H1 (cell line): Measurements from ENCODE around the gene ARID4B. TPM values are rescaled to one million over a fixed set of nuclear protein-coding genes. Genes with fewer than 3 reads are reported as not detected.

Experiments used
- CTCF ChIA-PET: fragments of 300-600 bp; sonication (Branson Sonifier 250); formaldehyde crosslinking; loops from one replicate; lab custom pipeline; 2021; ENCODE audit not compliant: partially characterized antibody; lab: Charles Lee
- POLR2A ChIA-PET: fragments of 300-600 bp; sonication (Branson Sonifier 250); formaldehyde crosslinking; loops from one replicate; lab custom pipeline; 2021; ENCODE audit warnings: inconsistent platforms; ENCODE audit not compliant: partially characterized antibody; lab: Charles Lee
- DNase-seq, 2 experiments: peaks; one replicate each; pipeline versions ENCODE4 v3.0.0 to v3.0.0-alpha.2; 2010 to 2022; ENCODE audit warnings: low spot score in 2 of 2, low read depth in 1 of 2, mixed read lengths in 1 of 2
- FAIRE-seq: peaks from 2 replicates; lab custom pipeline; 2011; peaks lifted over from hg19 to GRCh38; lab: Jason Lieb, UNC
- H2AFZ ChIP-seq: 2 replicates; pipeline ENCODE4 v1.8.1; 2012; ENCODE audit warnings: low read length, inconsistent platforms
- H2AK5ac ChIP-seq: 2 replicates; pipeline ENCODE4 v1.6.1; 2013; ENCODE audit warnings: low read depth, low read length
- H2BK120ac ChIP-seq: replicated peaks from 2 replicates; pipeline ENCODE3; 2013; ENCODE audit warnings: low read depth, low read length, inconsistent platforms
- H2BK12ac ChIP-seq: 2 replicates; pipeline ENCODE4 v1.6.1; 2013; ENCODE audit warnings: low read depth, low read length
- H2BK15ac ChIP-seq: 2 replicates; pipeline ENCODE4 v1.6.1; 2013; ENCODE audit warnings: low read length
- H2BK20ac ChIP-seq: 2 replicates; pipeline ENCODE4 v1.6.1; 2013; ENCODE audit warnings: low read length
- H2BK5ac ChIP-seq: 2 replicates; pipeline ENCODE4 v1.6.1; 2013; ENCODE audit warnings: low read depth, low read length
- H3K14ac ChIP-seq: 2 replicates; pipeline ENCODE4 v1.6.1; 2013; ENCODE audit warnings: inconsistent platforms; ENCODE audit not compliant: insufficient read length
- H3K18ac ChIP-seq: 2 replicates; pipeline ENCODE4 v1.6.1; 2013; ENCODE audit warnings: low read length; ENCODE audit errors: extremely low read depth
- H3K23ac ChIP-seq: 2 replicates; pipeline ENCODE4 v1.6.1; 2013; ENCODE audit warnings: inconsistent platforms; ENCODE audit not compliant: insufficient read length
- H3K23me2 ChIP-seq: 2 replicates; pipeline ENCODE4 v1.6.1; 2013; ENCODE audit warnings: low read depth, low read length
- H3K27ac ChIP-seq: 2 replicates; pipeline ENCODE4 v1.6.1; 2011; ENCODE audit warnings: low read depth, low read length, inconsistent platforms
- H3K27me3 ChIP-seq, 4 experiments: replicated peaks in 1 of 4; 1 replicate in 1 of 4; 2 replicates in 3 of 4; pipeline versions ENCODE4 v1.6.1 to v1.8.1; 2011 to 2013; ENCODE audit warnings: low read length in 3 of 4, mild to moderate bottlenecking in 3 of 4, inconsistent platforms in 2 of 4, mixed read lengths in 2 of 4, moderate library complexity in 1 of 4; ENCODE audit not compliant: control insufficient read depth in 3 of 4, insufficient read depth in 3 of 4; ENCODE audit errors: extremely low read depth in 1 of 4
- H3K36me3 ChIP-seq, 4 experiments: 2 replicates each; pipeline versions ENCODE4 v1.6.1 to v1.8.1; 2011 to 2013; ENCODE audit warnings: mild to moderate bottlenecking in 4 of 4, low read length in 3 of 4, moderate library complexity in 2 of 4, control low read depth in 1 of 4, inconsistent platforms in 1 of 4; ENCODE audit not compliant: insufficient read depth in 4 of 4, control insufficient read depth in 2 of 4
- H3K4ac ChIP-seq: replicated peaks from 2 replicates; pipeline ENCODE3; 2013; ENCODE audit warnings: low read length, low read depth, mixed read lengths, inconsistent platforms; ENCODE audit not compliant: insufficient read length
- H3K4me1 ChIP-seq, 4 experiments: replicated peaks in 1 of 4; 1 replicate in 1 of 4; 2 replicates in 3 of 4; pipeline versions ENCODE4 v1.6.1 to v1.8.1; 2011 to 2013; ENCODE audit warnings: low read length in 3 of 4, inconsistent platforms in 2 of 4, mixed read lengths in 1 of 4; ENCODE audit not compliant: insufficient read depth in 4 of 4, control insufficient read depth in 3 of 4
- H3K4me2 ChIP-seq, 2 experiments: 2 replicates each; pipeline versions ENCODE4 v1.6.1 to v1.8.1; 2011 to 2013; ENCODE audit warnings: low read depth in 2 of 2, low read length in 2 of 2, control low read depth in 1 of 2, inconsistent platforms in 1 of 2, mild to moderate bottlenecking in 1 of 2; ENCODE audit not compliant: insufficient read depth in 1 of 2
- H3K4me3 ChIP-seq, 4 experiments: fragments of 200-600, 300-600 bp in 1 of 4; sonication (generic), shearing (Covaris generic), sonication (Bioruptor Twin) in 1 of 4; 2 replicates each; pipeline versions ENCODE4 v1.5.1 to v1.8.1; 2011 to 2016; ENCODE audit warnings: low read length in 4 of 4, low read depth in 3 of 4, control low read depth in 2 of 4, inconsistent platforms in 2 of 4, mild to moderate bottlenecking in 2 of 4, mixed read lengths in 1 of 4, moderate library complexity in 1 of 4; ENCODE audit not compliant: insufficient read depth in 2 of 4; ENCODE audit errors: extremely low read depth in 1 of 4
- H3K56ac ChIP-seq: replicated peaks from 2 replicates; pipeline ENCODE3; 2013; ENCODE audit warnings: low read depth, mild to moderate bottlenecking, mixed read lengths, low read length, inconsistent platforms; ENCODE audit not compliant: insufficient read length
- H3K79me1 ChIP-seq: 2 replicates; pipeline ENCODE4 v1.6.1; 2013; ENCODE audit warnings: low read depth, low read length, control low read depth
- H3K79me2 ChIP-seq, 2 experiments: 2 replicates each; pipeline versions ENCODE4 v1.6.1 to v1.8.1; 2012 to 2013; ENCODE audit warnings: low read length in 2 of 2, mild to moderate bottlenecking in 2 of 2, inconsistent platforms in 1 of 2; ENCODE audit not compliant: insufficient read depth in 2 of 2, control insufficient read depth in 1 of 2
- H3K9ac ChIP-seq, 4 experiments: replicated peaks in 1 of 4; 1 replicate in 1 of 4; 2 replicates in 3 of 4; pipeline versions ENCODE4 v1.6.1 to v1.8.1; 2011 to 2013; ENCODE audit warnings: low read depth in 3 of 4, low read length in 3 of 4, control low read depth in 2 of 4, mild to moderate bottlenecking in 2 of 4, moderate library complexity in 2 of 4, inconsistent platforms in 1 of 4; ENCODE audit errors: extremely low read depth in 1 of 4
- H3K9me3 ChIP-seq, 2 experiments: 2 replicates each; pipeline versions ENCODE4 v1.6.1 to v1.8.1; 2012 to 2013; ENCODE audit warnings: mild to moderate bottlenecking in 2 of 2, moderate library complexity in 2 of 2, control low read depth in 1 of 2, inconsistent platforms in 1 of 2, low read depth in 1 of 2, low read length in 1 of 2, mixed read lengths in 1 of 2; ENCODE audit not compliant: insufficient read depth in 2 of 2
- H4K20me1 ChIP-seq, 2 experiments: replicated peaks in 1 of 2; 2 replicates each; pipeline versions ENCODE3 to v1.8.1; 2011 to 2013; ENCODE audit warnings: inconsistent platforms in 2 of 2, low read length in 2 of 2, mild to moderate bottlenecking in 1 of 2; ENCODE audit not compliant: insufficient read depth in 2 of 2, control insufficient read depth in 1 of 2
- H4K5ac ChIP-seq: 2 replicates; pipeline ENCODE4 v1.6.1; 2013; ENCODE audit warnings: low read length, low read depth, mixed read lengths, inconsistent platforms; ENCODE audit not compliant: insufficient read length
- H4K8ac ChIP-seq: 2 replicates; pipeline ENCODE4 v1.8.0; 2013; ENCODE audit warnings: mild to moderate bottlenecking, moderate library complexity, low read length, inconsistent platforms; ENCODE audit not compliant: insufficient read depth; ENCODE audit errors: extremely low read depth
- H4K91ac ChIP-seq: replicated peaks from 2 replicates; pipeline ENCODE3; 2013; ENCODE audit warnings: low read length, mixed read lengths, inconsistent platforms; ENCODE audit not compliant: insufficient read length
- ASH2L ChIP-seq: fragments of 200-600, 300-600 bp; sonication (generic); IDR thresholded peaks from one replicate; pipeline ENCODE4 v1.7.1; 2017; ENCODE audit warnings: low read length
- ATF2 ChIP-seq: IDR thresholded peaks from 2 replicates; pipeline ENCODE4 v1.6.1; 2012; ENCODE audit warnings: low read length, inconsistent platforms
- CEBPB ChIP-seq: IDR thresholded peaks from 2 replicates; pipeline ENCODE4 v1.6.1; 2012; ENCODE audit warnings: low read depth, low read length
- CHD2 ChIP-seq: IDR thresholded peaks from 2 replicates; pipeline ENCODE4 v1.6.1; 2012; ENCODE audit warnings: low read length, improper control_type of control experiment
- CTCF ChIP-seq, 3 experiments: IDR thresholded peaks; 1 replicate in 2 of 3; 2 replicates in 1 of 3; pipeline versions ENCODE4 v1.5.1 to v1.6.1; 2011; ENCODE audit warnings: low read length in 3 of 3, mild to moderate bottlenecking in 3 of 3, inconsistent platforms in 2 of 3, low read depth in 1 of 3, moderate library complexity in 1 of 3; ENCODE audit not compliant: insufficient read depth in 1 of 3; ENCODE audit errors: control extremely low read depth in 1 of 3
- EP300 ChIP-seq, 2 experiments: IDR thresholded peaks; 1 replicate in 1 of 2; 2 replicates in 1 of 2; pipeline ENCODE4 v1.6.1; 2011 to 2012; ENCODE audit warnings: low read depth in 2 of 2, low read length in 2 of 2, mild to moderate bottlenecking in 2 of 2, borderline replicate concordance in 1 of 2, inconsistent platforms in 1 of 2, moderate library complexity in 1 of 2
- EZH2 ChIP-seq: fragments of 200-600 bp; sonication (generic); IDR thresholded peaks from 2 replicates; pipeline ENCODE4 v1.7.1; 2012; ENCODE audit warnings: low read depth, mild to moderate bottlenecking, moderate library complexity, low read length, inconsistent platforms; ENCODE audit not compliant: severe bottlenecking
- FOSL1 ChIP-seq: IDR thresholded peaks from 2 replicates; pipeline ENCODE4 v1.6.1; 2011; ENCODE audit warnings: mild to moderate bottlenecking, low read depth, low read length, moderate library complexity; ENCODE audit not compliant: insufficient read depth
- KDM5A ChIP-seq: fragments of 200-600 bp; IDR thresholded peaks from 2 replicates; pipeline ENCODE4 v1.7.1; 2012; ENCODE audit warnings: mild to moderate bottlenecking, low read length, inconsistent platforms, mixed read lengths
- SIX5 ChIP-seq: IDR thresholded peaks from 2 replicates; pipeline ENCODE4 v1.6.1; 2011; ENCODE audit warnings: mild to moderate bottlenecking, low read depth, low read length
- WGBS, 2 experiments: shearing (Covaris generic) in 1 of 2; methylation state at CpG; one replicate each; pipeline versions ENCODE4 v1.1.6 to v1.1.7; 2013 to 2015; ENCODE audit warnings: low lambda C conversion rate in 2 of 2, mixed read lengths in 2 of 2, inconsistent platforms in 1 of 2, low coverage in 1 of 2, missing lambda C conversion rate in 1 of 2; ENCODE audit not compliant: insufficient replicate concordance in 2 of 2, insufficient coverage in 1 of 2, insufficient read length in 1 of 2; ENCODE audit errors: extremely low coverage in 1 of 2, missing lambda C conversion rate in 1 of 2; 5-methylcytosine and 5-hydroxymethylcytosine counted together
- polyA plus RNA-seq, 7 experiments: library from polyadenylated mRNA; depleted of rRNA in 3 of 7; stranded (reverse) in 5 of 7; unstranded in 2 of 7; fragments of >200 nt in 5 of 7; fragments of 200-250 nt in 2 of 7; gene quantifications; 1 replicate in 5 of 7; 2 replicates in 1 of 7; 4 replicates in 1 of 7; pipeline versions ENCODE4 v1.2.1 to v1.2.3, GENCODE V29; 2011 to 2013; ENCODE audit warnings: missing spikeins in 2 of 7, mixed read lengths in 2 of 7
- total RNA-seq: library from RNA; stranded (reverse); fragmentation: NEBNext Ultra II Directional; extraction: Animal tissue kit (Norgen Biotek cat#: 25700); gene quantifications from 2 replicates; pipeline ENCODE4 v1.2.1, GENCODE V29; 2021

The ARID4B gene
- total and polyA plus RNA-seq, 2 of the 8 experiments (the other 6 are each of a cell fraction or from before 2014, with no cell fraction given) = 5.1 to 28.8 TPM

- Histone ChIP-seq H4K8ac (no peak overlapping the region), H3K9me3 (no peaks in the 10 kb centered on the region), H4K91ac (no peak overlapping the region), H4K20me1 (peaks cover 0 to 1% of the 10 kb centered on the region in 2 experiments), H2AFZ (no peak overlapping the region), H3K27me3 (no peaks in the 10 kb centered on the region), H3K27ac (no peak overlapping the region), H2BK15ac (no peak overlapping the region), H3K4me3 (no peak overlapping the region), H3K79me2 (no peaks in the 10 kb centered on the region), H2BK20ac (no peak overlapping the region), H3K4me1 (no peaks in the 10 kb centered on the region), H2AK5ac (no peak overlapping the region), H3K4me2 (no peak overlapping the region), H3K79me1 (no peaks in the 10 kb centered on the region), H3K14ac (no peak overlapping the region), H2BK120ac (no peak overlapping the region), H3K18ac (no peak overlapping the region), H3K36me3 (peaks cover 3 to 46% (median 12%) of the 10 kb centered on the region in 4 experiments; a peak in 7 of 8 replicates), H2BK5ac (no peak overlapping the region), H3K9ac (no peak overlapping the region), H3K56ac (no peak overlapping the region), H3K23ac (no peak overlapping the region), H3K4ac (no peak overlapping the region), H4K5ac (no peak overlapping the region), H3K23me2 (no peaks in the 10 kb centered on the region), H2BK12ac (no peak overlapping the region)
- FAIRE-seq (no peak), DNase-seq (no peak)
- POLR2A ChIA-PET = interaction anchor here (0.5 to 1.0 kb wide), 2 partner anchors 39 to 275 kb away, joined by 3 to 5 read pairs; partner anchors contain the start of gene TOMM20
- 87% methylated on average over 3 of the region's 3 CpGs; no CpG with 5 or more reads in 1 of the 2 experiments for WGBS, 2 experiments
- CTCF ChIA-PET = interaction anchor here (0.7 kb wide), 1 partner anchor 11 kb away, joined by 3 read pairs; no protein-coding TSS in a partner anchor
- no peak for TF ChIP-seq EP300 (IDR thresholded peaks at IDR 0.05; ENCODE audit: borderline replicate concordance in 1 of 2, low read depth in 2 of 2, low read length in 2 of 2)
- TF ChIP-seq CEBPB = no peak
- no peak for TF ChIP-seq KDM5A
- no peak for TF ChIP-seq SIX5
- no peak for TF ChIP-seq CHD2
- TF ChIP-seq FOSL1 = no peak
- no peak for TF ChIP-seq ASH2L
- TF ChIP-seq EZH2 = no peak
- no peak for TF ChIP-seq CTCF (IDR thresholded peaks at IDR 0.05; ENCODE audit: control extremely low read depth in 1 of 3, insufficient read depth in 1 of 3, low read depth in 1 of 3, low read length in 3 of 3)
- TF ChIP-seq ATF2 = no peak
Measured at GRCh38 chr1:235168375-235168774, 159.6 kb downstream of the ARID4B start.
